GM21381 (cell line): ENCODE data around the gene PKMYT1.

Source experiments
- ATAC-seq: cut with Tn5 transposase; IDR thresholded peaks from one replicate; pipeline ENCODE4 v1.9.1; 2021; ENCODE audit warnings: mild to moderate bottlenecking, moderate library complexity; ENCODE audit not compliant: unreplicated experiment

Gene PKMYT1

GRCh38 chr16:2980227-2981176 lies at the start of gene PKMYT1:
Gene PKMYT1 (minus strand): TSS chr16:2980446. CDS start chr16:2979657, 789 bp downstream.
- ATAC-seq: peak; percentile 80

DNA sequence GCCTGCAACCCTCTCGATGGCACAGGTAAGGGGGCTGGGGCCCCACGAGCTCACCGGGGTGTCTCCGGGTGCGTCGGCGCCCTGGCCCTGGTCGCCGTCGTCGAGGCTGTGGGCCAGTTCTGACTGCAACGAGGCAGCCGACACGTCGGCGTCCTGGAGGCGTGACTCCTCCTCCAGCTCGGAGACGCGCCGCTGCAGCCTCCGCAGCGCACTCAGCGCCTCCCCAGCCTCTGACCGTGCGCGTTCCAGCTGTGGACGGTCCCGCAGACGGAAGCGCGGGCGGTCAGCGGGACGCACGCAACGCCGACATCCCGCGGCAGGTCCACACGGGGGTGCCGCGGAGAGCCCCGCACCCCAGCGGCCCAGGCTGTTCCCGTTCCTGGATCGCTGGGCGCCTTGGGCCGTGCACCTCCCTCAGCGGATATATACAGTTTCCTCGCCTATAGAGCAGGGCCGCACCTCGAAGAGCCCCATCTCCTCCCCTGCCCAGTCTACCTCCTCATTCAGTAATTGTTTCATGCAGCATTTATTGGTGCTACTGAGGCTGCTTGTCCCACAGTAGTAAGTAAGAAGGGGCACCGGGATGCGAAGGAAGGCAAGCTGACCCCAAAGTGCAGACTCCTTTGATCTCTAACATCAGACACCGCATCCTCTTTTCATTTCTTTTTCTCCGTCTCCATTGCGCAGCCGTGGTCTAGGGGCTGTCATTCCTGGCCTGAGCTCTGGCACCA lies 49.4 kb upstream of the PKMYT1 start:
- no peak for ATAC-seq

GRCh38 chr16:3028716-3029319 lies 48.6 kb upstream of the PKMYT1 start:
- no peak for ATAC-seq

DNA sequence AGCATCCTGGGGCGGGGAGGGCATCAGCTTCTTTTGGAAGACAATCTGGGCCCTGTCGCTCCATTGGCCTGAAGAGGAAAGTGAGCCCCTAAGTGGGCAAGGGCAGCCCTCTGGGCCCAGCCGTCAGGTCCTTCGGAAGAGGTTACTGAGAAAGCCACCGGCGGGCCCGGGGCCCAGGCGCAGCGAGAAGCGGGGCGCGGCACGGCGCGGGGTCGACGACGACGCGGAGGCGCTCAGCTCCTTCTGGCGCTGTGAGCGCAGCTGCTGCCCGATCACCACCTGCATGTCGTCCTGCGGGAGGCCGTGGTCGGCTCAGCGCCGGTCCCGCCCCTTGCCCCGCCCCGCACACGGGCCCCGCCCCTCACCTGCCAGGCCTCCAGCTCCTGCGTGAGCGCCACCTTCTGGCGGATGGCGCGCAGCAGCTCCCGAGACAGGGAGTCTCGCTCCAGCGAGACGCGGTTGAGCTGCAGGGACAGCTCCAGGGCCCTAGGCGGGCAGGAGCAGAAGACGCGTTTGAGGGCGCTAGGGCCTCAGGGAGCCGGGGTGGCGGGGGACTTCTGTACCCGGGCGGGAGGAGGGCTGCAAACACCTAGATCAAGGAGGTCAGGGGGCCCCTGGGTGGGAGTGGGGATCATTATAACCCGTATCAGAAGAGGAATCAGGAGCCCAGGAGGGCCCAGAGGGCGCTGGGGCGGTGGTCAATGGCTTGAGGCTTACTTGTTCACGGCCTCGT lies 47.9 kb upstream of the PKMYT1 start:
- no peak for ATAC-seq

DNA sequence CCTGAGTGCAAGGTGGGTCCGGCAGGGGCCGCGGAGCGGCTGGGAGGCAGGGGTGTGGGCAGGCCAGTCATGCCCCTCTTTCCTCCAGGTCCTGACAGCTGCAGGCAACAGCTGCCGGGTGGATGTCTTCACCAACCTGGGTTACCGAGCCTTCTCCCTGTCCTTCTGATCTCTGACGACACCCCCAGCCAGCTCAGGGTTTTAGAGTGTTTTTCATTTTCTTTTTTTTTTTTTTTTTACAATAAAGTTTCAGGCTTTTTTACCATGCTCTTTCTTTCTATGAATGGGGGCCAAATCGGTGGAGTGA lies 47.2 kb upstream of the PKMYT1 start:
- no peak for ATAC-seq

GRCh38 chr16:3026609-3027488 lies 46.6 kb upstream of the PKMYT1 start:
- no peak for ATAC-seq

- no peak for ATAC-seq
These were observed 45.7 kb upstream of the PKMYT1 start for GRCh38 chr16:3026003-3026378.

DNA sequence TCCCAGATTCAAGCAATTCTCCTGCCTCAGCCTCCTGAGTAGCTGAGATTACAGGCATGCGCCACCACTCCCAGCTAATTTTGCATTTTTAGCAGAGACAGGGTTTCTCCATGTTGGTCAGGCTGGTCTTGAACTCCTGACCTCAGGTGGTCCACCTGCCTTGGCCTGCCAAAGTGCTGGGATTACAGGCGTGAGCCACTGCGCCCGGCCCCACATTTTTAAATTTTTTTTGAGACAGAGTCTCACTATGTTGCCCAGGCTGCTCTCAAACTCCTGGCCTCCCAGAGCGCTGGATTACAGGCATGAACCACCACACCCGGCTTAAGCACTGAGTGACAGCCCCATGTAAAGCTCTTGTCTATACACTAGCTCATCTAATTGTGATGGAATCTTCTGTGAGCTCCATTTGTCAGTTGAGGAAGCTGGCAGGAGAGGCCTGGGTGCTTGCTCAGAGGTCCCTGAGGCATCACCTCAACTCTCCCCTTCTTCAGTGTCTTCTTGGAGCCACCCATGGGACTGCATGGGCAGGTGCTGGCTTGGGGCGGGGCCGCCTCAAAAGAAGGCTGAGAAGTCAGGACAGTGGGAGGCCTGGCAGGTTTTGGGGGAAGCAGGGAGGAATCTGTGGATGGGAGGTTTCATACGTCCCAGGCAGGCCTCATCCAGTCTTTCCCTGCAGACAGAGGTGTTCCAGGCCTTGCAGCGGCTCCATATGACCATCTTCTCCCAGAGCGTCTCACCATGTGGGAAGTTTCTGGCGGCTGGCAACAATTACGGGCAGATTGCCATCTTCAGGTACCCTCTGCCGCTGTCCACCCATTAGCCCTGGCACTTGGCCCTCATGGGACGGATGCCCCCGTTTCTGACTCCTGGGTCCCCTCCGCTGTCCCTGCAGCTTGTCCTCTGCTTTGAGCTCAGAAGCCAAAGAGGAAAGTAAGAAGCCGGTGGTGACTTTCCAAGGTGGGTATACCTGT lies 45.1 kb upstream of the PKMYT1 start:
- ATAC-seq: no peak

DNA sequence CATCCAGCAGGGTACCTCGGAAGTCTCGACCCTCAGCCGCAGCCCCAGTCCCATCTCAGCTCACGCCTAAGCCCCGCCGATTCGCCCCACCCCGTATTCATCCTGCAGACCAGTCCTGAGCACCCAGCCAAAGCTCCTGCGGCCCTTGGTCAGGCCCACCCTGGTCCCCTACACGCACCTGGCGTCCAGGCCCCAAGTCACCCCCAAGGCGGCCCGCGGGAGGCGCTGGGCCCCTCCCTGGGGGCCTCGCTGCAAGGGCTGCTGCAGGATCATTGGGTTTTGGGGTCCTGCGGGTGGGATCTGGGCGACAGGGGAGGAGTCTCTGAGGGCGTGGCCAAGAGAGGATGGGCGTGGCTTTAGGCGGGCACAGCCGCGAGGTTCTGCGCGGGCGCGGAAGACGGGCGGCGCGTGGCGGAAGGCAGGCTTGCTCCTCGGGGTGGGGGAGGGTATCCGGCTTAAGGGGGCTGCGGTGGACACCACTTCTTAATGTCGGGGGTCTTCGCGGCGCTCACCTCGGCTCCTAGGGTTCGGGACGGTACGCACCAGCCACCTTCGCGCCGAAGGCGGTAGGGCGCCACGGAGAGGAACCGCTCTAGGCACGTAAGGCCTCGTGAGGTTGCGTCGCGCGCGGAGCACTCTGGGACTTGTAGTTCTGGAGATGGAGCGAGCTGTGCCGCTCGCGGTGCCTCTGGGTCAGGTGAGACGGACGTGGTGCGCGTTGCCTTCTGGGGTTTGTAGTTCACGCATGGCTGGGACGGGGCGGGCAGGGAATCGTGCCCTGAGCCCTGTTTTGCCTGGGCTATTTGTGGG lies 43.6 kb upstream of the PKMYT1 start, which contains the start of the genes HCFC1R1 and THOC6:
TSS of gene HCFC1R1 (minus strand) at position 274 of the 810 bp plus-strand sequence. CDS start at position 273, 1 bp downstream.
TSS of gene THOC6 (plus strand) at position 367 of the 810 bp plus-strand sequence. CDS start at position 659, 292 bp downstream.
- peak; percentile 72 for ATAC-seq

DNA sequence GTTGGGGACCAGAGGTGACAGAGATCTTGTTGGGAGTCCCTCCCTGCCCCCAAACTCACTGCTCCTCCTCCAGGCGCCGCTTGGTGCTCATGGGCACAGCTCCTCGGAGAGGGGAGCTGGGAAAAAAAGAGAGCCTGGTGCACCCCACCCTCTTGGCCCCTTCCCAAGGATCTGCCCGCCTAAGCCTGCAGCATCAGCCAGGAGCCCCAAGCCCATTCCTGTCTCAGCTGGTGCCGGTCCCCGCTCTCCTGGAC lies 43.1 kb upstream of the PKMYT1 start:
- ATAC-seq: no peak

DNA sequence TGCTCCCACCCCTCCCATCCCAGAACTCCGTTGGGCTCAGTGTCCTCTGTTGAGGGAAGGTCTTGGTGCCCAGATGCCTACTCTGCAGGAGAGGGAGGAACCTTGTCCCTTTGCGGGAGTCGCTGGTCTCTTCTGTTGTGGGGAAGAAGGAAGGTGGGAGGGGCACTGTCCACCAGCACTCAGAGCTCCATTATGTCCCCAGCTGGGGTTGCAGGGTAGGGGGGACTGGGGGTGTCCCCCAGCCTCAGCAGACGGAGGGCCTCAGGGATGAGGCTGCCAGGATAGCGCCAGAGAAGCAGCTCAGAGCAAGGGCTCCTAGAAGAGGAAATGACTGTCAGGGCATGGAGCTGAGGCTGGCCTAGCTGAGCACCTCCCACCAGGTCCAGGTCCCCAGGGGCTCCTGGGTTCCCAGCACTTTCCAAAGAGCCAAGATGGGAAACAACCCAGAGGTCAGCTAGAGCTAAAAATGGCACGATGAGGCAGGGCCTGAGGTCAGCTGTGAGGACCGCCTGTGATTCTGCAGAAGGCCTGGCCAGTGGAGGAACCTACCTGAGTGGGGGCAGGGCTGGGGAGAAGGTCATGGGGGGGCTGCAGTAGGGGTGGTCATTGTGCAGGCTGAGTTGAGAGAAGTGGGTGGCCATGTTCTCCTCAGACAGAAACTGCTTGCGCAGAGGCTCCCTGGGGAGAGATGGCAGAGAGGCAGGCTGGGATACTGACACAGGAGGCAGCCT lies 42.6 kb upstream of the PKMYT1 start:
- ATAC-seq: no peak

DNA sequence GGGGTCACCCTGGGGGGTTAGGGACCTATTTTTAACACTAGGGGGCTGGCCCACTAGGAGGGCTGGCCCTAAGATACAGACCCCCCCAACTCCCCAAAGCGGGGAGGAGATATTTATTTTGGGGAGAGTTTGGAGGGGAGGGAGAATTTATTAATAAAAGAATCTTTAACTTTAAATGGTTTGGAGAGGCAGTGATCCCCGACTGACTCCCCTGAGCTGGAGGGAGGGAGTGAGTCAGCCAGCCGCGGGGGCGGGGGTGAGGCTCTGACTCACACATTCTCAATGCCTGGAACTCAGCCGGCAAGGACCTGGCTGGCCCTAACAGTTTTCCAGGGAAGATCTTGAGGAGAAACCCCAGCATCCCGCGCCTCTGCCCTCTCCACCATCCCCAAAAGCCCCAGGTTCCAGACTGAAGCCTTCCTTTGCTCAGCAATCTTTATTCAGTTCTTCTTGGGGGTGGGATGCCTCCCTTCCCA lies 42.0 kb upstream of the PKMYT1 start:
- no peak for ATAC-seq

DNA sequence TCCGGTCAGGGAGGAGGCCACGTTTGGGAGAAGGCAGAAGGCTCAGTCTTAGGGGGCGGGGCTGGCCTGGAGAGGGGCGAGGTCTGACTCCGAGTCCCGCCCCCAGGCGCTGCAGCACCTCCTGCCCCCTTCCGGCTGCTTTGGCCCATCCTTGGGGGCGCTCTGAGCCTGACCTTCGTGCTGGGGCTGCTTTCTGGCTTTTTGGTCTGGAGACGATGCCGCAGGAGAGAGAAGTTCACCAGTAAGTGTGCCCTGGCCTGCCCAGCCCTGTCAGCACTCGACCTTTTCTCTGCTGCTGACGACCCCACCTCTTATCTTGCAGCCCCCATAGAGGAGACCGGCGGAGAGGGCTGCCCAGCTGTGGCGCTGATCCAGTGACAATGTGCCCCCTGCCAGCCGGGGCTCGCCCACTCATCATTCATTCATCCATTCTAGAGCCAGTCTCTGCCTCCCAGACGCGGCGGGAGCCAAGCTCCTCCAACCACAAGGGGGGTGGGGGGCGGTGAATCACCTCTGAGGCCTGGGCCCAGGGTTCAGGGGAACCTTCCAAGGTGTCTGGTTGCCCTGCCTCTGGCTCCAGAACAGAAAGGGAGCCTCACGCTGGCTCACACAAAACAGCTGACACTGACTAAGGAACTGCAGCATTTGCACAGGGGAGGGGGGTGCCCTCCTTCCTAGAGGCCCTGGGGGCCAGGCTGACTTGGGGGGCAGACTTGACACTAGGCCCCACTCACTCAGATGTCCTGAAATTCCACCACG lies 41.4 kb upstream of the PKMYT1 start:
- no peak for ATAC-seq

GRCh38 chr16:3020604-3021448 lies 40.6 kb upstream of the PKMYT1 start:
- no peak for ATAC-seq

GRCh38 chr16:3020247-3020603 lies 40.0 kb upstream of the PKMYT1 start, which contains the start of gene TNFRSF12A:
Gene TNFRSF12A (plus strand): TSS chr16:3020368. CDS start chr16:3020398, 30 bp downstream.
- peak; percentile 27 for ATAC-seq
